Activated T-cell treated with anti-CD3 and anti-CD28 coated beads, Interleukin-2, amount 50 U/mL, for 1 hour (primary cell): ENCODE results near the gene MED13.
"Not testable (repeated sequence)": the region's sequence is repeated elsewhere in the genome, so short reads cannot be mapped to it uniquely, and the experiment has no call there.

Experiments
- DNase-seq: peaks from one replicate; pipeline ENCODE4 v3.0.0-alpha.2; 2020

The MED13 gene

DNA sequence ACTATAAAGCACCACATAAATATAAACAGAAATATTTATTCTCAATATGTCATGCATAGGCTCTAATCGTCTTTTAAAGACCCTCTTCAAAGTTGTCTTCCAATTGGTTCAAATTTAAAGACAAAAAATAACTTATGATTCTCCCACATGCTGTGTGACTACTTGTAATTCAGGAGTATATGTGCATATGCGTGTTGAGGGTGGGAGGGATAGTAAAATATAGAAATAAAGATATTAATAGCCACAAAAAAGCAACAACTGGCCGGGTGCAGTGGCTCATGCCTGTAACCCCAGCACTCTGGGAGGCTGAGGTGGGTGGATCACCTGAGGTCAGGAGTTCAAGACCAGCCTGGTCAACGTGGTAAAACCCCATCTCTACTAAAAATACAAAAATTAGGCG lies 170.8 kb downstream of the MED13 start:
- not testable (repeated sequence) for DNase-seq
